Stimulated activated CD8-positive, alpha-beta memory T cell treated with anti-CD3 and anti-CD28 coated beads, Interleukin-12 subunit alpha, Interleukin-12 subunit beta, amount 100 ng/mL, for 24 hours (primary cell): Measurements from ENCODE around the gene MYO6.

Source experiments
- DNase-seq: peaks from one replicate; pipeline ENCODE4 v3.0.0-alpha.2; 2020; ENCODE audit errors: extremely low read depth

MYO6 gene

GRCh38 chr6:75827163-75827562 is 78.1 kb downstream of the MYO6 start:
- no peak for DNase-seq

DNA sequence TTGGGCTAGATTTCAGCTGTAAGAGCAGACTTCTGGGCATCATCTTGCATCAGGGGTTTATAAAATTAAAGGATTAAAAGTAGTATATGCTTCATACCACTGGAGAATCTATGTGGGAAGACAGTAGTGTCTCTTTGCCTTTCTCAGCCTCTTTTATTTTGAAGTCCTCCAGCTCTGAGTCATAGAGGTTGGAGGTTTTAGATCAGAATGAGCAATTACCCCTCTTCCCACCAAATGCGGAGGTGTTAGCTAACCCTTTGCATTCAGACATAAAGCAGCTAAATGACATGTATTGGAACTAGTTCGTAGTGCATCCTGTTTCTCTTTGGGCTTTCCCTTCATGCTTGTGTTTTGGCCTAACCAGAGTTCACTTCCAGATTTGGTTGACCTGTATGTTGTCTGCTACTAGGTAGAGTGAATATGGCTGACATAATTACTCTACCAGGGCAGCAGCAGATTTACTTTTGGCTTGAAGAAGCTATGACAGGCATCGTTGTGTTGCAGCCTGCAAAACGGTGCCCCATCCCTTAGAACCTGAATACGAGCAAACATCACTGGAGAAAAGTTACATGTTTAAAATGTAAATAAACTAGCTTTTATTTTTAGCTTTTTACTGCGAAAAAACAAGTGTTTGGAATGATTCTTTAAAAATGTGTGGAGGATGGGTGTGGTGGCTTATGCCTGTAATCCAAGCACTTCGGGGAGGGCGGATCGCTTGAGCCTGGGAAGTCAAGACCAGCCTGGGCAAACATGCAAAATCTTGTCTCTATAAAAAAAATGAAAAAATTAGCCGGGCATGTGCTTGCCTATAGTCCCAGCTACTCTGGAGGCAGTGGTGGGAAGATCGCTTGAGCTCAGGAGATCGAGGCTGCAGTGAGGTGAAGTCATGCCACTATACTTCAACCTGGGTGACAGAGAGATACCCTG is 82.2 kb downstream of the MYO6 start:
- no peak for DNase-seq

DNA sequence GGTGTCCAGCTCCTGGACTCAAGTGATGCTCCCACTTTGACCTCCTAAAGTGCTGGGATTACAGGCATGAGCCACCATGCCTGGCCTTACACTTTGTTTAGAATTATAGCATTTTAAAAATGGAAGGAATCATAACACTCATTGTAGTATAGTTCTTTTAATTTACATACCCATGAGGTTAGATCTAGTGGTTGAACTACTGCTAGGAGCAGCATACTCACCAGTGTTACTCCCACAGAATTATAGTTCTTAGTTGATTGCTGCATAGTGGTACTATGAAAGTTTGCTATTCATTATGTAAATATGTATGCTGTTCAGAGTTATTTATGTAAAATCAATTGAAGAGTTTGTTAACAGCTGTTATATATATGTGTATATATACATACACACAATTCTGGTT is 85.4 kb downstream of the MYO6 start:
- DNase-seq, result no peak

DNA sequence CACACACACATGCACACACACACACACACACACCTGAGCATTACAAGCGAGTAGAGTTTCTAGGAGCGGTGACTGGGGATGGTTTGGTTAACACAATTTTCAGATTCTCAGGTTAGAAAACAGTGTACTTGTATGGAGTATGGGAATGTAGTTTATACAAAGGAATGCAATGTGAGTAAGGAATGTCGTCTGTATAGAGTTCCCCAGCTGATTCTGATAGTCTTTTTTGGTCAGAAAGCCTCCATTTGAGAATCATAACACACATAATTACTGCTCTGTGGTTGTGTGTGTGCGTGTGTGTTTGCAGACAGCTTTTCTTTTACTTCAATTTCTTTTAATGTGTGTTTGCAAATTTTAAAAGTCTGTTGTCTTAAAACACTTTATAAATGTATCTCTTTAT is 93.2 kb downstream of the MYO6 start:
- no peak for DNase-seq

GRCh38 chr6:75842732-75843131 is 93.7 kb downstream of the MYO6 start:
- no peak for DNase-seq

DNA sequence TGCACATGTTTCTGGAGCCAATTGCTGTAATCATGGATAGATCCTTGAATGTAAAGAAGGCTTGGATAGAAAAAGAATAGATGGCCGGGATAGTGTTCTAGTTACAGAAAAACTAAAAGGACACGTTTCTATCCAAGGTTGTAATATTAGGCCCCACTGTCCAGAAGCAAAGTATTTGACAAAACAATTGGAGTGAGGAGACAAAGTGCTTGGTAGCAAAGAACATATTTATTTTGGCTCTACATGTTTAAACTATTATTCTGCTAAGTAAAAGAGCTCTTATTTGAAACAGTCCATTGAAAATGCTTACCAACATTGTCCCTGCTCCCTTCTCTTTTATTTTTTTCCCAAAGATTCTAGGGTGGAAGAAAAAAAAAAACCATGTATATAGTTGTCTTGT is 94.4 kb downstream of the MYO6 start:
- DNase-seq, result no peak

GRCh38 chr6:75848274-75848673 is 99.2 kb downstream of the MYO6 start:
- no peak for DNase-seq

DNA sequence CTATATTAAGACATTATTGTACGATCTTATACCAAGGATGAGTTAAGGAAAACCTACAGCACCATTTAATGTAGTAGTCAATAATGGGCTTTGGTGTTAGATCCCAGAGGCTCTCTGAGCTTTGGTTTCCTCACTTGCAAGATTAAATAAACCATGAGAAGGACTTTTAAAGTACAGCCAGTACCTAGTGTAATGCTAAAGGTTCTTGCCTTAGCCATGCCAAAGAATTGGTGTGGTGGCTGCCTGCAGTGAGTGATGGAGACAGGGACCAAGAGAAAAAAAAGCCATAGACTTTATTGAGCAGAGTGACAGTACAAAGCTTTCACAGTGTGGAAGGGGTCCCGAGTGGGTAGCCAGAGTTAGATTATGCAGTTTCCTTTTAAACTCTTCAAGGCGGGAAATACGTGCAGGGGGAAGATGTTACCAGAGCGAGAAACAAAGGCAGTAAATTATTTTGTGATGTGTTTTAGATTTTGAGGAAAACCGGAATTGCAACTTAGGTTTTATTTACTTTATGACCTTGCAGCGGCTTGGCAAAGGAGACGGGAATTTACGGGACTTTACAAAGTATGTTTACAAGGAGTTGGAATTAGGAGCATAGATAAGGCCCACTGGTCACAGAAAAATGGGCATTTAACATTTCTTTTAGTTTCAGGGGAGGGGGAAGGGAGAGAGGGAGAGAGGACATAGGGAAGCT is 100.4 kb downstream of the MYO6 start:
- DNase-seq, result no peak

GRCh38 chr6:75850026-75850833 is 101.2 kb downstream of the MYO6 start:
- DNase-seq, result no peak

DNA sequence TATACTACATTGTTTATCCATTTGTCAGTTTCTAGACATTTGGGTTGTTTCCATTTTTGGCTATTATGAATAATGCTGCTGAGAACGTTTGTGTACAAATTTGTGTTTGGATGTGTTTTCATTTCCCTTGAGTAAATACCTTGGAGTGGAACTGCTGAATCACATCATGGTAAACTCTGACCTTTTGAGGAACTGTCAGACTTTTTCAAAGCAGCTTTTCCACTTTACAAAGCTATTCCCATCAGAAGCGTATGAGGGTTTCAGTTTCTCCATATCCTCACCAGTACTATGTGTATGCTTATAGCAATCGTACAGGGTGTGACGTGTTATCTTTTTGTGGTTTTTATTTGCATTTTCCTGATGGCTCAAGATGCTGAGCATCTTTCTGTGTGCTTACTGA is 103.7 kb downstream of the MYO6 start:
- no peak for DNase-seq

- DNase-seq, result no peak
Measured at GRCh38 chr6:75853806-75854205, 104.8 kb downstream of the MYO6 start.

GRCh38 chr6:75855052-75855451 is 106.0 kb downstream of the MYO6 start:
- no peak for DNase-seq

DNA sequence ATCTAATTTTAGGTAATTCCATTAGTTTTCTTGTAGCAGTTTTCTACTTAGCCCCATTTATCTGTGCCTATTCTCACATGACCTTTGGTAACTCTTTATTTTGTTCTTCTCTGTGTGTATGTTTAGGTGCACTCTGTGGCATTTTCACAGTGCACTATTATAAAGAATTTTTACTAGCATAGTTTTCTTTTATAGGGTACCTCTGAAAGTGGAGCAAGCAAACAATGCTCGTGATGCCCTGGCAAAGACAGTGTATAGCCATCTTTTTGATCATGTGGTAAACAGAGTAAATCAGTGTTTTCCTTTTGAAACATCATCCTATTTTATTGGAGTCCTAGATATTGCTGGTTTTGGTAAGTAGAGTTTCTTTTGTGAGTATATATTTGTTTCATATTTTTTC is 107.9 kb downstream of the MYO6 start:
- DNase-seq, result no peak

GRCh38 chr6:75863001-75863400 is 114.0 kb downstream of the MYO6 start:
- no peak for DNase-seq

DNA sequence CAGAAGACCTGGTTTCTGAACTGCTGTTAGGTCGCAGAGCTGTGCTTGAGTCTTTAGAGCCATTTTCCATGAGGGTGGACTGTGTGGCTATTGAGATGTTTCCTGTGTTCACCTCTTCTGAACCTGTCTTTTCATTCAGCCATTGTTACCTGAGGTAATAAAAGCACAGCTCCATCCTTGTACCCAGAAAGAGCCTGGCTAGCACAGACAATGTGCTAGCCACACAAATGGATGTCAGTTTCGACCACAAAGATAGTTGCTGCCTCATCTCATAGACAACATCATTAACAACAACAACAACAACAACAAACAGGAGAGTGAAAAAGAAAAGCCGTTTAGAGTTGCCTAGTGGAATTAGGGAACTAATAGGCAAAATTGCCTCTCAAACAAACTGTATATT is 114.7 kb downstream of the MYO6 start:
- DNase-seq, result no peak

DNA sequence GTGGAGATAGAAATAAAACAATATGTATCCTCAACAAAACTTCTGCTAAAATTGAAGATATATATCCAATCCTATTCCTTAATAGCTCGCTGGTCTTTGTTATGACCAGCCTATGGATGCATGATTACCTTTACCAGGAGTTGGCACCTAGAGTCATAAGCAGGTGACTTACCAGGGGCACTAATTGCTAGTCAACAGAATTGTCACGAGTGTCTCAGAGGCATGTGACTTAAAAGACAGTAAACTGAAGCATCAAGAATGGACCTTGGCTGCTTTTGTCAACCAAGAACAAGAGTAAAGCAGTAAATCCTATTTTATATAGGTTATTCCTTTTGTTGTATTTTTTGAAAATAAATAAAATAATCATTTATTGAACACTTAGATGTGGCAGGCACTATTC is 115.4 kb downstream of the MYO6 start:
- DNase-seq, result no peak

GRCh38 chr6:75870389-75870788 is 121.3 kb downstream of the MYO6 start:
- no peak for DNase-seq

DNA sequence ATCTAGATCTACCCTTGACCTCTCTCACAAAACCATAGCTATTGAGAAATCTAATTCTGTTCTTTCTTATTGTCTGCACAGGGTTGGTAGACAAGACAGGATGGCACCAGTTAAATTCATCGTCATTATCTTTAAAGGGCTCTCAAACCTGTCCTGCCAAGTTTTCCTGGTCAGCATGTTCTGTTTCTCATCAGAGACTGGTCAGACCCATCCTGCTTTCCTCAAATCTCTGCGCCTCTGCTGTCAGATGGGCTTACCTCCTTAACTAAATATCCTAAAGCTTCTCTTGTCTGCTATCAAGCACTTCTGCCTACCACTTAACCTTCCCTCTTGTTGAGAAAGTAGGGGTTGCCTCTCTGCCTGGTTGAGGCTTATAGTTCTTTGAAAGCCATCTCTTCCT is 125.2 kb downstream of the MYO6 start:
- no peak for DNase-seq

DNA sequence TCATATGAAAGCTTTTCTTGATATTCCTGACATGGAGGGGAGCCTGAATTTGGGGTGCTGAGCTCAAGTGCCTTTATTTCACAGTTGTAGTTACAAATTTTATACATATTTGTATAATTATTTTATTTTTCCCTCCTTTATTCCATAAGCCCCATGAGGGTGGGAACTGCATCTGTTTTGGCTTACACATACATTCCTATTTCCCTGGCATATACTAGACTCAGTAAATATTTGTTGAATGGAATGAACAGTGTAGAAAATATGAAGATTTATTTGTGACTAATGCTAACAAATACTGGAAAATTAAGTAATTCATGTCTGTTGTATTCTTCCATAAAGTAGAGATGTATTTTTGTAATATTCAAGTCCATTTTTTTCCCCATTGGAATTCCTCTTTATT is 127.1 kb downstream of the MYO6 start:
- no peak for DNase-seq

DNA sequence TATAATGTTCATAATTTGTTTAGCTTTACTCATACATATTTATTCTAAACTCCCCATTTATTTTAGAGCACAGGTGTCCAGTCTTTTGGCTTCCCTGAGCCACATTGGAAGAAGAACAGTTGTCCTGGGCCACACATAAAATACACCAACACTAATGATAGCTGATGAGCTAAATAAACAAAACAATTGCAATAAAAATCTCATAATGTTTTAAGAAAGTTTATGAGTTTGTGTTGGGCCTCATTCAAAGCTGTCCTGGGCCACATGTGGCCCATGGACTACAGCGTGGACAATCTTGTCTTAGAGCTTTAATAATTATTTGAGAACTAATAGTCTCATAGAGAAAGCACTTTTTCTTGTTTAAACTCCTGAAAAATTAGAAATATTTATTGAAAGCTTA is 131.3 kb downstream of the MYO6 start:
- DNase-seq, result no peak

DNA sequence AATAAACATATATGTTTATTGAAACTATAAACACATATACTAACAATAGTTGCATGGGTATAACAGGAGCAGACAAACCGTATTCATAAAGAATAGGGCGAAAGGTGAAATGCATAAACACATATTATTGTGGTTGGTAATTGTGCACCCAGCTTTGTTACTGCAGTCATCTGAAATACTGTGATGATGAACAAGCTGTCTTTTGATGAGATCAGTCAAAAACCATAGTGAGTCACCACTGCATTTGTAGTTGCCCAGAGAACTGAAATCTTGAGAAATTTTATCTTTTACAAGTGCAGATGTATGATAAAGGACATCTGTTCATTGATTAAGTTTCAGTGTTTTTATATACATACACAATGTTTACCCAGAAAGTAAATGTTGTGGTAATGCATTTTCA is 133.7 kb downstream of the MYO6 start:
- no peak for DNase-seq

DNA sequence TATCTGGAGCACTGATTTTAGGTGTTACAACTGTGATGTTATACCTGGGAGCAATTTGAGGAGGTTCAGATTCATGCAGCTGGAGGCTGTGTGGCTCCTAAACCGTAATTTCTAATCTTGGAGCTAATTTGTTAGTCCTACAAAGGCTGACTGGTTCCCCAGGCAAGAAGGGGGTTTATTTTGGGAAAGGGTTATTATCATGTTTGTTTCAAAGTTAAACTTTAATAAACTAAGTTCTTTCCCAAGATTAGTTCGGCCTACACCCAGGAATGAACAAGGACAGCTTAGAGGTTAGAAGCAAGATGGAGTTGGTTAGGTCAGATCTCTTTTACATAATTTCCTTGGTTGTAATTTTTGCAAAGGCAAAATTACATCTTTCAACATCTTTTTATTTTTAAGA is 135.8 kb downstream of the MYO6 start:
- no peak for DNase-seq
